CD4-positive, alpha-beta T cell treated with Interleukin-10 for 1 hour (primary cell): ENCODE measurements around the gene RNF217.
"Not testable (repeated sequence)": the region's sequence is repeated elsewhere in the genome, so short reads cannot be mapped to it uniquely, and the experiment has no call there.

Source experiments
- DNase-seq: peaks from one replicate; pipeline ENCODE4 v3.0.0-alpha.2; 2020

RNF217 gene

DNA sequence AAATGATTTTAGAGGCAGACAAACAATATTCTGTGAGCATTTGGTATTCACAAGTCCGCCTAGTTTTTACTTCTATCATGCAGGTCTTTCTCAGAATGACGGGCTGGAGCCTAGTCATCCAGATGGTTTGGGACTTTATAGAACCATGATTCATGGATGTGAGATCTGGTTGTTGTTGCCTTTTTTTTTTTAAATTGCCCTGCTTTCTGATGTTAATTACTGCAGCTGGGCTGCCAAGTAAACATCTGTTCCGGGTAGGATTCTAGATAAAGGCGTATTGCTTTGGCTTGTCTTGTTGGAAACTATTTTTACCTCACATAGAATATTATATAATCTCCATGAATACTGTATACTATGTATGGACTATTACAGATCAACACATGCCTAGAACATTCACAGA, 58.1 kb downstream of the RNF217 start:
- no peak for DNase-seq

DNA sequence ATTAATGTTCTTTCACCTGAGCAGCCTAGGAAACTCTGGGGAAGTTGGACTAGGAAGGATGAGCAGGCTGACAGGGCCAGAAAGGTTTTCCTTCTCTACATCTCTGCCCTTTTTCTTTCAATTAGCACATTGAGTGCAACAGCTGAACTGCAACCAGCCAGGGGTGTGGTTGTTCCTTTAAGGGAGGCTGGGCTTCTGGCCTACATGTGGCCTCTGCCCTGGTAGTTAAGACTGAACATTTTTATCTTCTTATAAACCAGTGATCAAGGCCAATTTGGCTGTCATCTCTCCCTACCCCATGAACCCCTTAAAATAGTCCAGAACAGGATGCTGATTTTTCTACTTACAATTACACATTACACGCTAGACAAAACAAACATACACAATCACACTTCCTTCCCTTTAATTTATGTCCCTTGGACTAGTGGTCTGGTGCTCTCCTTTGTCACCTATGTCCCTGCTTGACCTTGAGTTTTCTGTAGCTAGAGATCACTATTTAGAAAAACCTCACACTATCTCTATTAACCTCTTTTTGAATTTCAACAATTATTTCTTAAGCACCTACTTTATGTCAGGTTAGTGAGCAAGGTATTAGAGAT, 60.3 kb downstream of the RNF217 start:
- no peak for DNase-seq

- DNase-seq: no peak
These were observed 63.1 kb downstream of the RNF217 start for GRCh38 chr6:125025164-125025854.

- DNase-seq: no peak
These were observed 65.0 kb downstream of the RNF217 start for GRCh38 chr6:125027287-125027686.

DNA sequence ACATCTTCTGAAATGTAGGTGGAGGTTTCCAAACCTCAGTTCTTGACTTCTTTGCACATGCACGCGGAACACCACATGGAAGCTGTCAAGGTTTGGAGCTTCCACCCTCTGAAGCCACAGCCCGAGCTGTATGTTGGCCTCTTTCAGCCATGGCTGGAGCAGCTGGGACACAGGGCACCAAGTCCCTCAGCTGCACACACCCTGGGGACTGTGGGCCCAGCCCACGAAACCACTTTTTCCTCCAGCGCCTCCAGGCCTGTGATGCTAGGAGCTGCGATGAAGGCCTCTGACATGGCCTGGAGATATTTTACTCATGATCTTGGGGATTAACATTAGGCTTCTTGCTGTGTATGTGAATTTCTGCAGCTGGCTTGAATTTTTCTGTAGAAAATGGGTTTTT, 68.7 kb downstream of the RNF217 start:
- no peak for DNase-seq

GRCh38 chr6:125031385-125031784, 69.1 kb downstream of the RNF217 start:
- DNase-seq: no peak

DNA sequence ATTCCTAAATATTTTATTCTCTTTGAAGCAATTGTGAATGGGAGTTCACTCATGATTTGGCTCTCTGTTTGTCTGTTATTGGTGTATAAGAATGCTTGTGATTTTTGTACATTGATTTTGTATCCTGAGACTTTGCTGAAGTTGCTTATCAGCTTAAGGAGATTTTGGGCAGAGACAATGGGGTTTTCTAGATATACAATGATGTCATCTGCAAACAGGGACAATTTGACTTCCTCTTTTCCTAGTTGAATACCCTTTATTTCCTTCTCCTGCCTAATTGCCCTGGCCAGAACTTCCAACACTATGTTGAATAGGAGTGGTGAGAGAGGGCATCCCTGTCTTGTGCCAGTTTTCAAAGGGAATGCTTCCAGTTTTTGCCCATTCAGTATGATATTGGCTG, 72.7 kb downstream of the RNF217 start:
- not testable (repeated sequence) for DNase-seq

- DNase-seq: not testable (repeated sequence)
These were observed 74.2 kb downstream of the RNF217 start for GRCh38 chr6:125036486-125036885.

DNA sequence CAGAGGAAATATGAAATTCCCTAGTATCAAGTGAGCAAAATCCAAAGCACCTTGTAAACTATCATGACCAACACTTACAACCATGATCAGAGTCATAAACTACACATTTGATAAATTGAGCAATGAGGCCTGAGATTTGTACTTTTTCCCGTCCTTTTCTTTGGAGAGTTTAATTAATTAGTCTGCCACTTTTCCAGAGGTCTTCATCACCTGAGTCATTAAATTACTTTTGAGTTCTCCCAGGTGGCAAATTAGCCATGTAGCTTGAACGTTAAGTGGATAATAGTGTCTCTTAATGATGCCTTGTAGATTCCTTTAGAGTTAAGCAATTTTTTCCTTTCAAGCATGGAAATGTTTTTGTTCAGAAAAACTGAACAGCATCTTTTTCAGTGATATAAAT, 75.6 kb downstream of the RNF217 start:
- no peak for DNase-seq

DNA sequence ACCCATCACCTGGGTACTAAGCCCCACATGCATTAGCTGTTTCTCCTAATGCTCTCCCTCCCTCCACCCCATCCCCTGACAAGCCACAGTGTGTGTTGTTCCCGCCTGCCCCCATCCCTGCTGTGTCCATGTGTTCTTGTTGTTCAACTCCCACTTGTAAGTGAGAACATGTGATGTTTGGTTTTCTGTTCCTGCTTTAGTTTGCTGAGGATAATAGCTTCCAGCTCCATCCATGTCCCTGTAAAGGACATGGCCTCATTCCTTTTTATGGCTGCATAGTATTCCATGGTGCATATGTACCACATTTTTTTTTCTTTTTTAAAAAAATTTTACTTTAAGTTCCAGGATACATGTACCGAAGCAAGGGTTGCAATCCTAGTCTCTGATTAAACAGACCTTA, 76.7 kb downstream of the RNF217 start:
- no peak for DNase-seq

DNA sequence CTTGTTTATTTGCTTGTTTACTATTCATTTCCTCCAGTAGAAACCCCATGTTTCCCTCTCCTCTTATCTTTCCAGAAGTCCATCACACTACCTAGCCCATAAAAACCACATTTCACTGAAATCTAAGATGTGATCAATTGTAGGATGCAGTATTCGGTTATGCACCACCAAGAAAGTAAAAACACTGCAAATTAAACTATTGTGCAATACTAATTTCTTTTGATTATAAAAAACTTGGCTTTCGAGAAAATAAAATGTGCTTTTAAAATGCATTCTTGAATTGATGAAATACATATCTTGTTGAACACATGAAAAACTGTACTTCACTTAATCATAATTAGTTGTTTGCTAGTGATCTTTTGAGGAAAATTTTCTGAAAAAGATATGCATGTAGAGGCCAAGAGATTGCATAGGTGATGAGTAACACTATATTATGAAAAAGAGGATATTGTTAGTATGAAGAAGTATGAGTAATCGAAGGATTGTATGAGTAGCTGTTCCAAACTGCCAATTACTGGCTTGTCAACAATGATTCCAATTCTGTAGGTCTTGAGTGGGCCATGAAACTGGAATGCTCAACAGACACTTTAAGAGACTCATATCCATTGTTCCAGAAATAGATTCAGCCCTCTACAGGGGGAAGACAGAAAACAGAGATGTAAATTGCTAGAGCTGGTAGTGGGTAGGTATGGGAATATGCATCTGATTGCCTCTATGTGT, 79.7 kb downstream of the RNF217 start:
- DNase-seq: no peak

DNA sequence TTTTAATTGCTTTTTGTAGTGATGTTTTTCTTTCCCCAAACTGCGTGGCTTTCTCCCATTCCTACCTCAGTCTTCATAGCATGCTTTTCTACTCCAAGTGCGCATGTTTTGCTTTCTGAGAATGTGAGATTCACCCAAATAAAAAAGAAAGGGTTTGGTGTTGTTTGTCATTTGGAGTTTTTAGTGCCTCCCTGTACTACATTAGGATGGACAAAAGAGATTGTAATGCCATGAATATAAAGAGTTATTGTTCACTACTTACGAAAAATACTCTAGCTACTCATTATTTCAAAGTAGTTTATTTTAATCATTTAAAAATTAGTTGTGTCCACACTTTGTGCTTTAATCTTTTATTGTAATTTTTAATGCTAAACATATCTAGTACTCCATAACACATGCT, 81.8 kb downstream of the RNF217 start:
- DNase-seq: no peak

GRCh38 chr6:125044667-125045066, 82.4 kb downstream of the RNF217 start:
- DNase-seq: no peak

- no peak for DNase-seq
These were observed 84.1 kb downstream of the RNF217 start for GRCh38 chr6:125046107-125046925.

DNA sequence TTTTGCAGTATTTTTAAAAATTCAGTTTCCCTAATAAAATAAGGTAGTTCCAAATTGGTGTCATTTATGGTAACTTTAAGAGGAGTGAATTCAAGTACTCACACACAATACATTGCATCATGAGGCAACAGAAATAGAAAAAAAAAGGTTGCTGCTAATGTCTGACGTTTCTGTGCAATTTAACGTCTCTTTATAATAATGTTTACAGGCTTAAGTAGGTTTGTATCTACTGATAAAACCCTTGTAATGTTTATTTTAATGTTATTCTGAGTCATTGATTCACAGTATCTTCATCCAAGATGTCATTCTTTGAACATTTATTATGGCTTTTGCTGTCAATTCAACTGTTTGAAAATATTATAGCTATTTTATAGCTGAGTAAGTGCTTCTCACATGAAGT, 86.0 kb downstream of the RNF217 start:
- no peak for DNase-seq

GRCh38 chr6:125050663-125051318, 88.6 kb downstream of the RNF217 start:
- no peak for DNase-seq

- DNase-seq: no peak
These were observed 91.6 kb downstream of the RNF217 start for GRCh38 chr6:125053809-125054208.

DNA sequence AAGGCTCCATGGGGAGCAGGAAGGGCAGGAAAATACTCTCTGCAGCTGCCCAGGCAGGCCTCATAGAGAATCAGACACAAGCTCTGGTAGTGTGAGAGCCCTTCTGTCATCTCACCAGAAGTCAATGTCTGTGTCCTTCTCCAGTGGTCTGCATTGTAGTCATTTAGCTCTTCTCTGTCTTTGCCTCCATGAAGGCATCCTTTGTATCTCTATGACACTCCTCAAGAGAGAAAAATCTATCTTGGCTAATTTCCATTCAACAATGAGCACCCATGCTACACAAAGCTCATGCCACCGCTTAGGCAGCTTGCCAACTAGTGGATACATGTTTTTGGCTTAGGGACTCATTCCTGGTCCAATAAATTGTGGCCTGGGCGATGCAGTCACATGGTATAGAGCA, 92.1 kb downstream of the RNF217 start:
- DNase-seq: no peak

DNA sequence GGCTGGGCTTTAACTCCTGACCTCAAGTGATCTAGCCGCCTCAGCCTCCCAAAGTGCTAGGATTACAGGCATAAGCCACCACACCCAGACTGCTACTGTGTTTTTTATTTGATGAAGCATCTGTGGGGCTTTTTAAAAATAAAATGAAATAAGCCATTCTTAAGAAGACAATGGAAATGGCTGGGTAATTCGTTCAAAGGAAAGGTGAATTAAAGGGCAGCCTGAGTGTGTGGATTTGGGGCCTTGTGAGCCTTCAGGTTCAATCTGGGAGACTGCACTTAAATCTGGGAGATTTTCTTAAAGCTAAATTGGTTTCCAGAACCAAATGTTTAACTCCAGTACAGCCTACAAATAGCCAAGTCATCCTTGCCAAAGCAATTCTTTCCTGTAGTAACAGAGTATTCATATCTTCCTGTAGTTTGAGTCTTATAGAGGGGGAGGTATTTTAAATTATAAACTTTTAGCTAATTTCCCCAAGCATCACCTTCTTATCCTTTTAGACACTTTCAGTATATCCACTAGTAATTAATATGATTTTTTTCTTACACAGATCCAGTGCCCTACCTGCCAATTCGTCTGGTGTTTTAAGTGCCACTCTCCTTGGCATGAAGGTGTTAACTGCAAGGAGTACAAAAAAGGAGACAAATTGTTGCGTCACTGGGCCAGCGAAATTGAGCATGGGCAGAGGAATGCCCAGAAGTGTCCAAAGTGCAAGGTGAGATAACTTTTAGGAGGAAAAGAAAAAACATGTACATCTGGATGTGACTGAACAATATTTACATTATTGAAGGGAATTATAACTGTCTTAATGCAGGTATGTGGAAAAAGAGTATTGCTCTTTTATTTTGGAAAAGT, 95.4 kb downstream of the RNF217 start:
- DNase-seq: no peak

GRCh38 chr6:125058546-125058945, 96.3 kb downstream of the RNF217 start:
- no peak for DNase-seq

- no peak for DNase-seq
These were observed 101.1 kb downstream of the RNF217 start for GRCh38 chr6:125063307-125063706.

DNA sequence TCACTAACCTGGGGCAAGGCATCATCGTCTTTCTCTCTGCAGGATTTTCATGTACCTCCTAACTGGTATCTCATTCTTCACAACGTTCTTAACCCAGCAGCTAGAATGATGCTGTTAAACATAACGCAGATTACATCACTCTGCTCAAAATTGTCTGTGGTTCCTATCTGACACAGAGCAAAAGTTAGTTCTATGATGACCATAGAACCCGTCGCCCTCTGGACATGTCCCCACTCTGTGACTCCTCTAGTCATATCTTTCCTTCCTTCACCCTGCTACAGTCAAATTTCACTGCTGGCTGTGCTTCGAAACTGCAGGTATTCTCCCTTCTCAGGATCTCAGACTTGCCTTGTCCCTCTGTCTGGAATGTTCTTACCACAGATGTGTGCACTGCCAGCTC, 103.9 kb downstream of the RNF217 start:
- DNase-seq: no peak
